ENCODE results near the gene APCDD1L.

APCDD1L gene

GRCh38 chr20:58515233-58516212 lies at the start of gene APCDD1L:
Gene APCDD1L (minus strand): TSS chr20:58515399. CDS start chr20:58514707, 692 bp downstream.
- no peak for TF ChIP-seq CTCF (IDR thresholded peaks at IDR 0.05; ENCODE audit: insufficient read depth, missing control alignments)
- DNase-seq (ENCODE audit: insufficient read length, low spot score): no peak
- no peak for FAIRE-seq

GRCh38 chr20:58559368-58559729 lies 44.1 kb upstream of the APCDD1L start:
- no peak for FAIRE-seq
- no peak for TF ChIP-seq CTCF (IDR thresholded peaks at IDR 0.05; ENCODE audit: insufficient read depth, missing control alignments)

GRCh38 chr20:58558486-58559367 lies 43.5 kb upstream of the APCDD1L start:
- FAIRE-seq (no peak), DNase-seq (ENCODE audit: insufficient read length, low spot score) (no peak)
- TF ChIP-seq CTCF (IDR thresholded peaks at IDR 0.05; ENCODE audit: insufficient read depth, missing control alignments): no peak

More at GRCh38 chr20:58559368-58559729, 44.1 kb upstream of the APCDD1L start:
- DNase-seq (ENCODE audit: insufficient read length, low spot score): no peak

- TF ChIP-seq CTCF (IDR thresholded peaks at IDR 0.05; ENCODE audit: insufficient read depth, missing control alignments): no peak
- no peak for FAIRE-seq
- DNase-seq (ENCODE audit: insufficient read length, low spot score): no peak
Measured at GRCh38 chr20:58557733-58558342, 42.6 kb upstream of the APCDD1L start.

GRCh38 chr20:58556961-58557360 lies 41.8 kb upstream of the APCDD1L start:
- DNase-seq (ENCODE audit: insufficient read length, low spot score) (no peak), FAIRE-seq (no peak)
- no peak for TF ChIP-seq CTCF (IDR thresholded peaks at IDR 0.05; ENCODE audit: insufficient read depth, missing control alignments)

GRCh38 chr20:58555078-58555765 lies 40.0 kb upstream of the APCDD1L start:
- TF ChIP-seq CTCF (IDR thresholded peaks at IDR 0.05; ENCODE audit: insufficient read depth, missing control alignments): no peak
- FAIRE-seq (no peak), DNase-seq (ENCODE audit: insufficient read length, low spot score) (no peak)

All from D721Med (cell line).